Adrenal gland (tissue), 12 donors: ENCODE data around the gene TDRD12. TPM values are rescaled to one million over a fixed set of nuclear protein-coding genes. Genes with fewer than 3 reads are reported as not detected.

Source experiments
- DNase-seq, 7 donors: peaks; one replicate each; pipeline ENCODE4 v3.0.0-alpha.2; 2019 to 2020
- H3K27ac ChIP-seq, 5 donors: fragments of 200-600 bp; sonication (generic) in 4 of 5; 1 replicate in 3 of 5; 2 replicates in 2 of 5; pipeline versions ENCODE4 v1.5.1 to v1.8.0; 2016 to 2020; ENCODE audit warnings: mild to moderate bottlenecking in 1 of 5
- H3K27me3 ChIP-seq: fragments of 200-600 bp; 2 replicates; pipeline ENCODE4 v1.8.0; 2021
- H3K36me3 ChIP-seq, 2 donors: fragments of 200-600 bp; replicated peaks in 1 of 2; 1 replicate in 1 of 2; 2 replicates in 1 of 2; pipeline versions ENCODE4 v1.5.1 to v1.8.0; 2018 to 2022
- H3K4me1 ChIP-seq, 2 donors: fragments of 200-600 bp; replicated peaks in 1 of 2; 1 replicate in 1 of 2; 2 replicates in 1 of 2; pipeline versions ENCODE4 v1.5.1 to v1.8.0; 2018 to 2021
- H3K4me3 ChIP-seq, 4 donors: fragments of 200-600 bp; sonication (generic) in 3 of 4; one replicate each; pipeline ENCODE4 v1.5.1; 2016 to 2018
- H3K9me3 ChIP-seq, 3 donors: fragments of 200-600 bp; sonication (generic) in 1 of 3; replicated peaks in 1 of 3; 1 replicate in 2 of 3; 2 replicates in 1 of 3; pipeline versions ENCODE4 v1.5.1 to v1.8.0; 2016 to 2021
- POLR2A ChIP-seq, 2 donors: fragments of 450-650 bp; IDR thresholded peaks; one replicate each; pipeline ENCODE4 v1.6.1; 2017; ENCODE audit warnings: antibody characterized with exemption in 2 of 2, mild to moderate bottlenecking in 2 of 2, moderate library complexity in 1 of 2
- WGBS, 4 donors: extraction: QIAGEN DNeasy Blood & Tissue Kit in 2 of 4; methylation state at CpG; one replicate each; pipeline versions ENCODE4 v1.1.5 to v1.1.7; 2013 to 2017; 5-methylcytosine and 5-hydroxymethylcytosine counted together
- intact Hi-C, 2 donors: fragments of 100-400 bp; cut with DNase I; formaldehyde crosslinking; loops; one replicate each; pipeline versions ENCODE4 v1.14.1 to v1.15.0; 2022 to 2023
- polyA plus RNA-seq, 3 donors: library from polyadenylated mRNA; stranded (reverse); fragments of 200-250 nt in 2 of 3; fragments of 350-450 nt in 1 of 3; fragmentation: Illumina TruSeq in 1 of 3; extraction: RNeasy Lipid Tissue Mini Kit (QIAGEN cat#74804) in 1 of 3; gene quantifications; one replicate each; pipeline ENCODE4 v1.2.3, GENCODE V29; 2013 to 2014
- total RNA-seq, 9 donors: library from RNA; depleted of rRNA in 4 of 9; stranded (reverse); fragments of >200 nt in 4 of 9; fragments of 120-200 nt in 1 of 9; fragmentation: NEBNext Ultra II Directional in 1 of 9; extraction: Animal tissue kit (Norgen Biotek cat#: 25700) in 1 of 9; gene quantifications; one replicate each; pipeline versions ENCODE4 v1.1.0 to v1.2.4, GENCODE V29; 2013 to 2023
- TF ChIP-seq, protein P1 (sequence below), 6 experiments: fragments of 450-650 bp in 4 of 6; fragments of 200-600 bp in 2 of 6; sonication (generic) in 1 of 6; IDR thresholded peaks; 1 replicate in 5 of 6; 2 replicates in 1 of 6; pipeline versions ENCODE4 v1.5.1 to v1.8.0; 2016 to 2021; ENCODE audit warnings: antibody characterized with exemption in 6 of 6, mild to moderate bottlenecking in 2 of 6, moderate library complexity in 1 of 6
- donor health status: healthy with polysubstance abuse.
- donor health status: Bipolar disorder and iron deficiency.
- donor health status: DM: yes; HTN: yes; CAD: no.
- donor health status: DM: no; HTN: no; CAD: no.
- donor health status: DM: no; HTN: no; CAD: no.
- donor health status: DM: yes; HTN: yes; CAD: no.

The TDRD12 gene
- total and polyA plus RNA-seq, 12 donors = 0.08 to 3.7 (median 1.1) TPM; not detected in 2

DNA sequence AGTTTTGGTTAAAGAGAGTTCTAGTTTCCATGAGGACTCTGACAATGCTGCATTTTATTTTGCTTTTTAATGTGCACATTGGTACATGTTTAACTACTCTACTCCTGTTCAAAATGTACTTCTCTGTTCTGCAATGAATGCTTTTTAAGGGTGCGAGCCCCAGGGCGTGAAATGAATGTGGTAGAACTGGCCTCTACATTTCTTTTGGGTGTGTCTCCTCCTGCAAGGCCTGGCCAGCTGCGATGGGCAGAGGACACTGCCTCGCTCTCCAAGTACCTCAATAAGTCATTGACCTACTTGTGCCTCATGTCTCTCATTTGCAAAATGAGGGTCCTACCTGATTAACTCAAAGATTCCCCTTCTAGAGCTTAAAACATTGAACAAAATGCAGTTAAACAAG, 37.2 kb upstream of the TDRD12 start:
- no peaks in the 10 kb centered on the region for H3K4me1 ChIP-seq
- no peaks in the 10 kb centered on the region for H3K36me3 ChIP-seq
- H3K27ac ChIP-seq = no peak overlapping the region
- 72 to 84% (median 79%) methylated on average over 4 of the region's 4 CpGs for WGBS, 4 donors
- no peak for TF ChIP-seq POLR2A (IDR thresholded peaks at IDR 0.05)
- TF ChIP-seq, protein P1, sequence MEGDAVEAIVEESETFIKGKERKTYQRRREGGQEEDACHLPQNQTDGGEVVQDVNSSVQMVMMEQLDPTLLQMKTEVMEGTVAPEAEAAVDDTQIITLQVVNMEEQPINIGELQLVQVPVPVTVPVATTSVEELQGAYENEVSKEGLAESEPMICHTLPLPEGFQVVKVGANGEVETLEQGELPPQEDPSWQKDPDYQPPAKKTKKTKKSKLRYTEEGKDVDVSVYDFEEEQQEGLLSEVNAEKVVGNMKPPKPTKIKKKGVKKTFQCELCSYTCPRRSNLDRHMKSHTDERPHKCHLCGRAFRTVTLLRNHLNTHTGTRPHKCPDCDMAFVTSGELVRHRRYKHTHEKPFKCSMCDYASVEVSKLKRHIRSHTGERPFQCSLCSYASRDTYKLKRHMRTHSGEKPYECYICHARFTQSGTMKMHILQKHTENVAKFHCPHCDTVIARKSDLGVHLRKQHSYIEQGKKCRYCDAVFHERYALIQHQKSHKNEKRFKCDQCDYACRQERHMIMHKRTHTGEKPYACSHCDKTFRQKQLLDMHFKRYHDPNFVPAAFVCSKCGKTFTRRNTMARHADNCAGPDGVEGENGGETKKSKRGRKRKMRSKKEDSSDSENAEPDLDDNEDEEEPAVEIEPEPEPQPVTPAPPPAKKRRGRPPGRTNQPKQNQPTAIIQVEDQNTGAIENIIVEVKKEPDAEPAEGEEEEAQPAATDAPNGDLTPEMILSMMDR (IDR thresholded peaks at IDR 0.05) = no peak
- H3K27me3 ChIP-seq = no peaks in the 10 kb centered on the region
- intact Hi-C loops = no loop called here
- DNase-seq = no peak
- no peaks in the 10 kb centered on the region for H3K9me3 ChIP-seq
- no peak overlapping the region for H3K4me3 ChIP-seq

DNA sequence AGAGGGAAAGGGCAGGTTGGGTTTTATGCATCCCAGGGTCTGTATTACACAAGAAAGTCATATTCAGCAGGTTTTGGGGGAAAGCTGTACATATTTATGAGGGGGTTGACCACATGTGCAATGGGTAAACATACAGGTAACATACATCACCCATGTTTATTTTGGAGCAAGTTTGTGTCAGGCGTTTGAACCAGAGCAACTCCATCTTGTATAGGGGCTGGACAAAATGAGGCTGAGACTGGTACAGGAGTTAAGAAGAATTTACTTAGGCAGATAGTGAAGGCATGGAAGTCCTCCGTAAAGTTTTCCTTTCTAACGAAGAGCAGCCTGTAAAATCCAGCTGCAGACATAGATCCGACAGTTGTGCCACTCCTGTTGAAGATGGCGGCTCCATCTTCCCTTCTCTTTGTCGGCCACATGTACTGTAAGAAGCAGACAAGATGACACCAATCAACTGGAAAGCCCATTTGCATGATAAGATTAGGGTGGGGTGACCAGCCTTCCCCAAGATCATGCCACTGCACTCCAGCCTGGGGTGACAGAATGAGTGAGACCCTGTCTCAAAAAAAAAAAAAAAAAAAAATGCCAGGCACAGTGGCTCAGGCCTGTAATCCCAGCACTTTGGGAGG, 32.6 kb upstream of the TDRD12 start:
- H3K9me3 ChIP-seq = no peaks in the 10 kb centered on the region
- TF ChIP-seq POLR2A (IDR thresholded peaks at IDR 0.05) = no peak
- TF ChIP-seq, protein P1 (IDR thresholded peaks at IDR 0.05) = no peak
- H3K36me3 ChIP-seq = no peaks in the 10 kb centered on the region
- 79 to 96% (median 94%) methylated on average over 6 of the region's 6 CpGs for WGBS, 4 donors
- H3K4me1 ChIP-seq = peaks cover 8 to 12% of the 10 kb centered on the region in 2 donors
- intact Hi-C loops = no loop called here
- no peaks in the 10 kb centered on the region for H3K27me3 ChIP-seq
- DNase-seq = no peak
- H3K4me3 ChIP-seq = no peak overlapping the region
- H3K27ac ChIP-seq = no peak overlapping the region

DNA sequence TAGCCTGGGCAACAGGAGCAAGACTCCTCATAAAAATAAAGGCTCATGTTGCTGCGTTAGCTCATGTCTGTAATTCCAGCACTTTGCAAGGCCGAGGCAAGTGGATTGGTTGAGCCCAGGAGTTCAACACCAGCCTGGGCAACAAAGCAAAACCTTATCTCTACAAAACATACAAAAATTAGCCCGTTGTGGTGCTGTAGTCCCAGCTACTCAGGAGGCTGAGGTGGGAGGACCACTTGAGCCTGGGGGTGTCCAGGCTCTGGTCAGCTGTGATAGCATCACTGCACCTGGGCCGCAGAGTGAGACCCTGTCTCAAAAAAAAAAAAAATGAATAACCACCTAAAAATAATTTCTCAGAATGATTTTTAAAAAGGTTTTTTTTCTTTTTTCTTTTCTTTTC, 31.9 kb upstream of the TDRD12 start:
- DNase-seq = no peak

DNA sequence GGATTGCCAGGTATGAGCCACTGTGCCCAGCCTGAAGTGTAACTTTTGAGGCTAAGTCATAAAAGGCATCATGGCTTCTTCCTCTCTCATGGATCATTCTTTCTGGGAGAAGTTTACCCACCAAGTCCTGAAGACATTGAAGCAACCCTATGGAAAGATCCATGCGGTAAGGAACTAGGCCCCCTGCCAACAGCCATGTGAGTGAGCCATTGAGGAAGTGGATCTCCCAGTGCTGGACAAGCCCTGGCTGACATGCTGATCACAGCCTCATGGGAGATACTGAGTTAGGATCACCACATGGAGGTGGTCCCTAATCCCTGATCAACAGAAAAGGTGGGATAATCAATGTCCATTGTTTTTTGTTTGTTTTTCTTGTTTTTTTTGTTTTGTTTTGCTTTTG, 31.3 kb upstream of the TDRD12 start:
- Histone ChIP-seq H3K4me1 (peaks cover 17 to 21% of the 10 kb centered on the region in 2 donors), H3K9me3 (no peaks in the 10 kb centered on the region), H3K27ac (no peak overlapping the region), H3K36me3 (no peaks in the 10 kb centered on the region), H3K4me3 (no peak overlapping the region), H3K27me3 (no peaks in the 10 kb centered on the region)
- TF ChIP-seq, protein P1 (IDR thresholded peaks at IDR 0.05) = no peak
- no peak for TF ChIP-seq POLR2A (IDR thresholded peaks at IDR 0.05)
- intact Hi-C loops = no loop called here
- DNase-seq = peak in 4 of 7 donors; percentile 27 to 59 (median 47)
- 77 to 89% (median 87%) methylated on average over 1 of the region's 1 CpG for WGBS, 4 donors

More for the DNA sequence above, 31.9 kb upstream of the TDRD12 start:
- no peaks in the 10 kb centered on the region for H3K36me3 ChIP-seq
- no peaks in the 10 kb centered on the region for H3K9me3 ChIP-seq
- no peaks in the 10 kb centered on the region for H3K27me3 ChIP-seq
- intact Hi-C loops = no loop called here
- no peak overlapping the region for H3K4me3 ChIP-seq
- peaks cover 11 to 15% of the 10 kb centered on the region in 2 donors for H3K4me1 ChIP-seq
- 85 to 95% (median 90%) methylated on average over 3 to 4 of the region's 4 CpGs for WGBS, 4 donors
- TF ChIP-seq, protein P1 (IDR thresholded peaks at IDR 0.05) = no peak
- no peak for TF ChIP-seq POLR2A (IDR thresholded peaks at IDR 0.05)
- H3K27ac ChIP-seq = no peak overlapping the region
